HCT116 (cell line): ENCODE measurements around the gene SIPA1L3. TPM values are rescaled to one million over a fixed set of nuclear protein-coding genes. Genes with fewer than 3 reads are reported as not detected.

Experiments
- ATAC-seq: fragments of 200-7000 bp; cut with Tn5 transposase; 2 replicates; pipeline ENCODE4 v1.9.1; 2020; ENCODE audit warnings: mild to moderate bottlenecking, moderate library complexity
- BruUV-seq: library from RNA; stranded (reverse); fragments of 400-500 nt; replicated peaks from 2 replicates; lab custom pipeline; 2021; lab: Mats Ljungman, UMichigan
- CTCF ChIA-PET: fragments of 300-600 bp; sonication (Branson Sonifier 250); formaldehyde crosslinking; loops from one replicate; lab custom pipeline; 2021; ENCODE audit warnings: antibody characterized with exemption; lab: Charles Lee
- POLR2A ChIA-PET: fragments of 300-600, 350-600 bp; sonication (Branson Sonifier 250); formaldehyde crosslinking; loops from one replicate; lab custom pipeline; 2021; ENCODE audit warnings: antibody characterized with exemption; lab: Charles Lee
- RAD21 ChIA-PET, 2 experiments: fragments of 300-600 bp; sonication (Branson Sonifier 250); formaldehyde crosslinking; loops; one replicate each; lab custom pipeline; 2023; ENCODE audit warnings: low total read pairs in 2 of 2; ENCODE audit not compliant: uncharacterized antibody in 2 of 2, unreplicated experiment in 2 of 2, low non-redundant PET in 1 of 2; lab: Charles Lee
- DNase-seq: peaks from one replicate; pipeline ENCODE4 v3.0.0-alpha.2; 2010; ENCODE audit warnings: low read depth, low spot score
- H2AFZ ChIP-seq: fragments of 200-600 bp; shearing (Covaris generic), sonication (generic); 2 replicates; pipeline ENCODE4 v1.6.1; 2017; ENCODE audit warnings: low read depth, mixed run types, mixed read lengths, antibody characterized with exemption, low read length; ENCODE audit not compliant: poor library complexity, severe bottlenecking
- H3K27ac ChIP-seq: 2 replicates; pipeline ENCODE4 v1.5.1; 2012; ENCODE audit warnings: low read depth, low read length
- H3K27me3 ChIP-seq: fragments of 200-600 bp; sonication (generic); 2 replicates; pipeline ENCODE4 v1.6.1; 2016; ENCODE audit warnings: mixed run types, low read length, mixed read lengths; ENCODE audit not compliant: insufficient read depth
- H3K36me3 ChIP-seq, 2 experiments: fragments of 200-500 bp in 1 of 2; fragments of 200-600 bp in 1 of 2; sonication (Bioruptor generic) in 1 of 2; sonication (generic) in 1 of 2; 2 replicates each; pipeline versions ENCODE4 v1.5.1 to v1.6.1; 2014 to 2016; ENCODE audit warnings: low read length in 2 of 2, inconsistent platforms in 1 of 2, mixed read lengths in 1 of 2, mixed run types in 1 of 2; ENCODE audit not compliant: insufficient read depth in 2 of 2, control insufficient read depth in 1 of 2
- H3K4me1 ChIP-seq, 2 experiments: fragments of 200-600 bp in 1 of 2; sonication (generic) in 1 of 2; 2 replicates each; pipeline versions ENCODE4 v1.5.1 to v1.6.1; 2012 to 2017; ENCODE audit warnings: low read length in 2 of 2, inconsistent platforms in 1 of 2, mild to moderate bottlenecking in 1 of 2, mixed read lengths in 1 of 2, mixed run types in 1 of 2, moderate library complexity in 1 of 2; ENCODE audit not compliant: insufficient read depth in 2 of 2, control insufficient read depth in 1 of 2
- H3K4me2 ChIP-seq: fragments of 200-600 bp; sonication (generic); 2 replicates; pipeline ENCODE4 v1.6.1; 2017; ENCODE audit warnings: mixed run types, low read length, mixed read lengths
- H3K4me3 ChIP-seq, 2 experiments: fragments of 200-600 bp in 1 of 2; sonication (generic) in 1 of 2; replicated peaks in 1 of 2; 2 replicates each; pipeline ENCODE4 v1.5.1; 2011 to 2016; ENCODE audit warnings: low read length in 2 of 2, control low read depth in 1 of 2, low read depth in 1 of 2, mild to moderate bottlenecking in 1 of 2, mixed read lengths in 1 of 2, mixed run types in 1 of 2
- H3K79me2 ChIP-seq: fragments of 200-600 bp; sonication (generic); 2 replicates; pipeline ENCODE4 v1.6.1; 2017; ENCODE audit warnings: mild to moderate bottlenecking, mixed run types, low read length, moderate library complexity, mixed read lengths; ENCODE audit not compliant: insufficient read depth
- H3K9ac ChIP-seq: fragments of 200-600 bp; sonication (generic); 2 replicates; pipeline ENCODE4 v1.6.1; 2016; ENCODE audit warnings: low read length, mixed read lengths
- H3K9me2 ChIP-seq: fragments of 200-600 bp; sonication (generic), shearing (Covaris generic); 2 replicates; pipeline ENCODE4 v1.6.1; 2017; ENCODE audit warnings: mixed run types, mild to moderate bottlenecking, moderate library complexity; ENCODE audit not compliant: insufficient read depth
- H3K9me3 ChIP-seq, 2 experiments: fragments of 200-500 bp in 1 of 2; fragments of 200-600 bp in 1 of 2; sonication (Bioruptor generic) in 1 of 2; sonication (generic) in 1 of 2; 2 replicates each; pipeline ENCODE4 v1.6.1; 2014 to 2017; ENCODE audit warnings: low read length in 2 of 2, mixed read lengths in 2 of 2, inconsistent platforms in 1 of 2, low read depth in 1 of 2, mild to moderate bottlenecking in 1 of 2, mixed run types in 1 of 2, moderate library complexity in 1 of 2; ENCODE audit not compliant: control insufficient read depth in 1 of 2, insufficient read depth in 1 of 2
- H4K20me1 ChIP-seq: fragments of 200-600 bp; sonication (generic), shearing (Covaris generic); 2 replicates; pipeline ENCODE4 v1.6.1; 2017; ENCODE audit warnings: mixed run types, mild to moderate bottlenecking, moderate library complexity; ENCODE audit not compliant: insufficient read depth
- CEBPB ChIP-seq: IDR thresholded peaks from 2 replicates; pipeline ENCODE4 v1.6.1; 2012; ENCODE audit warnings: low read depth
- EGR1 ChIP-seq: IDR thresholded peaks from 2 replicates; pipeline ENCODE4 v1.6.1; 2012; ENCODE audit warnings: low read depth
- EZH2 ChIP-seq: fragments of 200-600 bp; sonication (generic); IDR thresholded peaks from 2 replicates; pipeline ENCODE4 v1.6.1; 2017; ENCODE audit warnings: antibody characterized with exemption, mixed run types
- FOSL1 ChIP-seq: IDR thresholded peaks from 2 replicates; pipeline ENCODE4 v1.6.1; 2012; ENCODE audit warnings: low read depth
- POLR2A ChIP-seq: IDR thresholded peaks from 2 replicates; pipeline ENCODE4 v1.7.0; 2011; ENCODE audit warnings: borderline replicate concordance; ENCODE audit not compliant: insufficient read depth, insufficient read length; ENCODE audit errors: extremely low read depth
- POLR2AphosphoS5 ChIP-seq: IDR thresholded peaks from 2 replicates; pipeline ENCODE4 v1.6.1; 2011; ENCODE audit warnings: mild to moderate bottlenecking, low read depth, low read length, moderate library complexity
- REST ChIP-seq: IDR thresholded peaks from 2 replicates; pipeline ENCODE4 v1.6.1; 2012; ENCODE audit warnings: low read depth
- SIN3A ChIP-seq: IDR thresholded peaks from 2 replicates; pipeline ENCODE4 v1.6.1; 2012; ENCODE audit warnings: low read depth
- TCF7L2 ChIP-seq: IDR thresholded peaks from 2 replicates; pipeline ENCODE4 v1.7.0; 2011; ENCODE audit warnings: borderline replicate concordance, inconsistent platforms; ENCODE audit not compliant: insufficient read depth, insufficient read length; ENCODE audit errors: extremely low read depth
- ZBTB33 ChIP-seq: IDR thresholded peaks from 2 replicates; pipeline ENCODE4 v1.6.1; 2011; ENCODE audit warnings: mild to moderate bottlenecking, low read length, moderate library complexity; ENCODE audit not compliant: insufficient replicate concordance; ENCODE audit errors: extremely low read depth
- ZFX ChIP-seq: fragments of 450-650 bp; IDR thresholded peaks from 2 replicates; pipeline ENCODE4 v1.6.1; 2017
- ZNF274 ChIP-seq: fragments of 200-500 bp; sonication (Bioruptor generic); IDR thresholded peaks from 2 replicates; pipeline ENCODE4 v1.6.1; 2014; ENCODE audit warnings: mild to moderate bottlenecking, low read depth, low read length, inconsistent platforms
- intact Hi-C: fragments of 100-400 bp; cut with micrococcal nuclease; formaldehyde crosslinking; loops from 2 replicates; pipeline ENCODE4 v1.10.0; 2022
- total RNA-seq: library from RNA; stranded (reverse); gene quantifications from one replicate; pipeline ENCODE4 v1.2.1, GENCODE V29; 2021; ENCODE audit not compliant: unreplicated experiment

SIPA1L3 gene
- total RNA-seq, 1 experiment from 2014 or later, result 41.8 TPM

- no peaks in the 10 kb centered on the region for H3K36me3 ChIP-seq
- intact Hi-C loops, result no loop called here
- DNase-seq (no peak), ATAC-seq (no peak)
- H3K9ac ChIP-seq, result no peak overlapping the region
- H3K27me3 ChIP-seq, result no peaks in the 10 kb centered on the region
- no peaks in the 10 kb centered on the region for H3K9me3 ChIP-seq
- no peak overlapping the region for H3K4me3 ChIP-seq
- CTCF ChIA-PET, result no interaction called here
- no peaks in the 10 kb centered on the region for H3K9me2 ChIP-seq
- POLR2A ChIA-PET, result interaction anchor here (0.7 kb wide), 1 partner anchor 1449 kb away, joined by 5 read pairs; the partner anchor contains the start of gene PAF1
- TSS peak; percentile 17 for BruUV-seq
- peak overlapping the region; percentile 37 for H3K4me2 ChIP-seq
- no peak overlapping the region for H2AFZ ChIP-seq
- peaks cover 0 to 27% of the 10 kb centered on the region in 2 experiments; a peak in 3 of 4 replicates for H3K4me1 ChIP-seq
- no peak overlapping the region for H3K27ac ChIP-seq
- TF ChIP-seq POLR2AphosphoS5 (no peak), TCF7L2 (no peak), EGR1 (no peak), REST (no peak), ZBTB33 (no peak), POLR2A (no peak), ZFX (no peak), ZNF274 (no peak), EZH2 (no peak), FOSL1 (no peak), SIN3A (no peak), CEBPB (no peak)
- H3K79me2 ChIP-seq, result peaks cover 73% of the 10 kb centered on the region
- H4K20me1 ChIP-seq, result peaks cover 3% of the 10 kb centered on the region; the same call in 1 of the 2 replicates
- RAD21 ChIA-PET, result no interaction called here
Measured at GRCh38 chr19:37941782-37942515, 34.9 kb downstream of the SIPA1L3 start.
